HepG2 (cell line): ENCODE measurements around the gene C11orf71. TPM values are rescaled to one million over a fixed set of nuclear protein-coding genes. Genes with fewer than 3 reads are reported as not detected.
A peak's percentile ranks its signal among the peaks of the same experiment; 100 is the strongest.

Experiments used
- ATAC-seq: fragments of 200-7000 bp; cut with Tn5 transposase; 3 replicates; pipeline ENCODE4 v1.9.1; 2020; ENCODE audit warnings: mild to moderate bottlenecking, moderate library complexity
- BruUV-seq: library from RNA; stranded (reverse); fragments of 400-500 nt; replicated peaks from 2 replicates; lab custom pipeline; 2021; lab: Mats Ljungman, UMichigan
- CTCF ChIA-PET: fragments of 300-600 bp; formaldehyde crosslinking; extraction: SDS; loops from one replicate; lab custom pipeline; 2021; ENCODE audit warnings: low total read pairs, inconsistent platforms, low intra/inter-chr PET ratio; lab: Yijun Ruan, JAX
- POLR2A ChIA-PET: fragments of 350-600 bp; sonication (Branson Sonifier 250); formaldehyde crosslinking; loops from one replicate; lab custom pipeline; 2020; ENCODE audit warnings: antibody characterized with exemption, inconsistent platforms; lab: Yijun Ruan, JAX
- DNase-seq: peaks from one replicate; pipeline ENCODE4 v3.0.0-alpha.2; 2015; ENCODE audit warnings: low spot score
- FAIRE-seq: peaks from 3 replicates; lab custom pipeline; 2011; peaks lifted over from hg19 to GRCh38; lab: Jason Lieb, UNC
- H2AFZ ChIP-seq: one replicate; pipeline ENCODE4 v1.6.1; 2011; ENCODE audit warnings: low read length, inconsistent platforms
- H3K27ac ChIP-seq: fragments of 300-600 bp; 3 replicates; pipeline ENCODE4 v1.8.0; 2011; ENCODE audit warnings: mixed run types, mild to moderate bottlenecking, mixed read lengths, low read length, inconsistent platforms; ENCODE audit not compliant: insufficient read depth; ENCODE audit errors: extremely low read length
- H3K27me3 ChIP-seq, 2 experiments: fragments of 200-600 bp in 1 of 2; 2 replicates in 1 of 2; 3 replicates in 1 of 2; pipeline versions ENCODE4 v1.6.0 to v1.8.0; 2011; ENCODE audit warnings: low read length in 2 of 2, mild to moderate bottlenecking in 2 of 2, moderate library complexity in 2 of 2, inconsistent platforms in 1 of 2; ENCODE audit not compliant: insufficient read depth in 2 of 2, control insufficient read depth in 1 of 2
- H3K36me3 ChIP-seq, 2 experiments: fragments of 200-600 bp in 1 of 2; replicated peaks in 1 of 2; 2 replicates in 1 of 2; 3 replicates in 1 of 2; pipeline versions ENCODE4 v1.5.1 to v1.8.0; 2011; ENCODE audit warnings: low read length in 2 of 2, inconsistent platforms in 1 of 2; ENCODE audit not compliant: insufficient read depth in 2 of 2, control insufficient read depth in 1 of 2
- H3K4me1 ChIP-seq: 2 replicates; pipeline ENCODE4 v1.5.1; 2012; ENCODE audit warnings: low read length, inconsistent platforms; ENCODE audit not compliant: insufficient read depth
- H3K4me2 ChIP-seq: 2 replicates; pipeline ENCODE4 v1.6.0; 2011; ENCODE audit warnings: low read depth, low read length, inconsistent platforms
- H3K4me3 ChIP-seq, 3 experiments: fragments of 200-600 bp in 1 of 3; sonication (generic), shearing (Covaris generic) in 1 of 3; replicated peaks in 1 of 3; 2 replicates each; pipeline ENCODE4 v1.5.1; 2011 to 2016; ENCODE audit warnings: low read length in 3 of 3, inconsistent platforms in 2 of 3, low read depth in 2 of 3, mild to moderate bottlenecking in 2 of 3, control low read depth in 1 of 3, mixed read lengths in 1 of 3; ENCODE audit not compliant: insufficient read depth in 1 of 3
- H3K79me2 ChIP-seq: one replicate; pipeline ENCODE4 v1.6.1; 2011; ENCODE audit warnings: low read length, inconsistent platforms; ENCODE audit not compliant: insufficient read depth
- H3K9ac ChIP-seq: 2 replicates; pipeline ENCODE4 v1.6.0; 2011; ENCODE audit warnings: mild to moderate bottlenecking, low read depth, low read length, inconsistent platforms; ENCODE audit not compliant: insufficient read depth
- H3K9me3 ChIP-seq: 2 replicates; pipeline ENCODE4 v1.5.1; 2012; ENCODE audit warnings: mild to moderate bottlenecking, low read length
- H4K20me1 ChIP-seq: 2 replicates; pipeline ENCODE4 v1.6.0; 2011; ENCODE audit warnings: inconsistent platforms, mild to moderate bottlenecking, low read length, moderate library complexity; ENCODE audit not compliant: insufficient read depth
- AHDC1 ChIP-seq: sonication (generic); formaldehyde crosslinking; IDR thresholded peaks from 2 replicates; pipeline ENCODE4 v1.5.1; 2020; ENCODE audit warnings: mild to moderate bottlenecking, missing genetic modification reagents, borderline replicate concordance
- ASH2L ChIP-seq: fragments of 300-600, 200-600 bp; sonication (generic); IDR thresholded peaks from 2 replicates; pipeline ENCODE4 v1.7.0; 2017; ENCODE audit warnings: low read depth, mild to moderate bottlenecking, moderate library complexity, mixed read lengths, low read length; ENCODE audit not compliant: insufficient read length
- GATAD2A ChIP-seq: IDR thresholded peaks from 2 replicates; pipeline ENCODE4 v1.6.1; 2016
- IRF9 ChIP-seq: sonication (generic); formaldehyde crosslinking; IDR thresholded peaks from 2 replicates; pipeline ENCODE4 v1.8.0; 2022; ENCODE audit warnings: missing genetic modification reagents, mild to moderate bottlenecking, borderline replicate concordance
- KLF12 ChIP-seq: sonication (generic); formaldehyde crosslinking; IDR thresholded peaks from 2 replicates; pipeline ENCODE4 v1.4.0; 2020; ENCODE audit warnings: missing genetic modification reagents, borderline replicate concordance
- RELA ChIP-seq: sonication (generic); formaldehyde crosslinking; IDR thresholded peaks from 2 replicates; pipeline ENCODE4 v1.4.0; 2020; ENCODE audit warnings: missing genetic modification reagents
- YEATS2 ChIP-seq: sonication (generic); formaldehyde crosslinking; IDR thresholded peaks from 2 replicates; pipeline ENCODE4 v1.4.0; 2020; ENCODE audit warnings: missing genetic modification reagents, borderline replicate concordance
- ZBTB10 ChIP-seq: sonication (generic); formaldehyde crosslinking; IDR thresholded peaks from 2 replicates; pipeline ENCODE4 v1.4.0; 2020; ENCODE audit warnings: missing genetic modification reagents, borderline replicate concordance
- ZNF275 ChIP-seq: sonication (generic); formaldehyde crosslinking; IDR thresholded peaks from 2 replicates; pipeline ENCODE4 v1.8.0; 2022; ENCODE audit warnings: missing genetic modification reagents, mild to moderate bottlenecking, inconsistent platforms, borderline replicate concordance
- ZNF766 ChIP-seq: sonication (generic); formaldehyde crosslinking; IDR thresholded peaks from 2 replicates; pipeline ENCODE4 v1.5.0; 2020; ENCODE audit warnings: missing genetic modification reagents, borderline replicate concordance
- WGBS: methylation state at CpG from one replicate; pipeline ENCODE4 v1.1.6; 2017; ENCODE audit warnings: low lambda C conversion rate; 5-methylcytosine and 5-hydroxymethylcytosine counted together
- in situ Hi-C: cut with HindIII; loops from 2 replicates; pipeline ENCODE4 v1.10.0; 2017; ENCODE audit warnings: low pct_unique_long_range_greater_than_20kb; ENCODE audit not compliant: extremely low pct_ligation_motif_present
- intact Hi-C: fragments of 100-400 bp; cut with micrococcal nuclease; formaldehyde crosslinking; loops from one replicate; pipeline ENCODE4 v1.10.0; 2022; ENCODE audit not compliant: unreplicated experiment
- polyA plus RNA-seq, 8 experiments: library from polyadenylated mRNA; depleted of rRNA in 3 of 8; stranded (reverse) in 7 of 8; unstranded in 1 of 8; fragments of >200 nt; fragmentation: Illumina TruSeq in 4 of 8; extraction: Trizol in 4 of 8; gene quantifications; 2 replicates each; pipeline versions ENCODE4 v1.2.1 to v1.2.3, GENCODE V29; 2011 to 2016; ENCODE audit warnings: low read depth in 4 of 8, missing spikeins in 1 of 8, mixed read lengths in 1 of 8; ENCODE audit not compliant: insufficient read depth in 1 of 8
- total RNA-seq, 5 experiments: library from RNA; depleted of rRNA; stranded (reverse); fragments of >200 nt; fragmentation: Illumina TruSeq; extraction: Trizol; gene quantifications; 2 replicates each; pipeline ENCODE4 v1.2.3, GENCODE V29; 2016; ENCODE audit warnings: low read depth in 1 of 5

Gene C11orf71
- total and polyA plus RNA-seq, 2 of the 13 experiments (the other 11 are each of a cell fraction or from before 2014, with no cell fraction given), result 7.1 to 7.8 TPM

GRCh38 chr11:114440121-114440860 lies 40.0 kb upstream of the C11orf71 start:
- in situ Hi-C loops (no loop called here), intact Hi-C loops (no loop called here)
- Histone ChIP-seq H3K27me3 (no peaks in the 10 kb centered on the region; a peak in 1 of 5 replicates), H3K79me2 (peaks cover 45% of the 10 kb centered on the region), H3K27ac (peak overlapping the region; percentile 61), H3K9ac (peak overlapping the region; percentile 89), H3K36me3 (peaks cover 3 to 6% of the 10 kb centered on the region in 2 experiments; a peak in 3 of 5 replicates), H4K20me1 (0 out of 2 replicates have a peak, but pooled peaks cover 7% of the 10 kb centered on the region), H2AFZ (no peak overlapping the region), H3K9me3 (no peaks in the 10 kb centered on the region), H3K4me3 (peak overlapping the region; percentile 84 to 100 (median 88)), H3K4me1 (peaks cover 33% of the 10 kb centered on the region), H3K4me2 (peak overlapping the region; percentile 76)
- no TSS peak for BruUV-seq
- ChIA-PET POLR2A (interaction anchor here (1.1 to 1.2 kb wide), 3 partner anchors 30 to 47 kb away, joined by 3 to 4 read pairs (median 3); no protein-coding TSS in a partner anchor), CTCF (no interaction called here)
- DNase-seq (peak; percentile 41), ATAC-seq (peak; percentile 32), FAIRE-seq (peak; percentile 28)
- TF ChIP-seq RELA (CRISPR knock-in tag) (no peak), ZBTB10 (CRISPR knock-in tag) (0 out of 2 replicates have a peak, but pooled peaks have one; percentile 9), ZNF766 (0 out of 2 replicates have a peak, but pooled peaks have one; percentile 6), ZNF275 (CRISPR knock-in tag) (0 out of 2 replicates have a peak, but pooled peaks have one; percentile 17), IRF9 (CRISPR knock-in tag) (no peak), YEATS2 (CRISPR knock-in tag) (0 out of 2 replicates have a peak, but pooled peaks have one; percentile 37), ASH2L (peak; percentile 11), GATAD2A (CRISPR knock-in tag) (0 out of 2 replicates have a peak, but pooled peaks have one; percentile 10), AHDC1 (CRISPR knock-in tag) (peak; percentile 35; the same call in 1 of the 2 replicates), KLF12 (CRISPR knock-in tag) (0 out of 2 replicates have a peak, but pooled peaks have one; percentile 5)
- 6% methylated on average over 10 of the region's 10 CpGs for WGBS
